Immature natural killer cell (primary cell): ENCODE data around the gene KRT6A. TPM values are rescaled to one million over a fixed set of nuclear protein-coding genes. Genes with fewer than 3 reads are reported as not detected.

Source experiments
- DNase-seq, 3 donors: peaks; one replicate each; pipeline ENCODE4 v3.0.0; 2022; ENCODE audit warnings: mixed read lengths in 1 of 3
- H3K27ac Mint-ChIP-seq, 6 donors: one replicate each; pipeline ENCODE4 v1.8.0; 2020; ENCODE audit warnings: mixed read lengths in 6 of 6, mild to moderate bottlenecking in 5 of 6, inconsistent platforms in 4 of 6, moderate library complexity in 3 of 6
- H3K27me3 Mint-ChIP-seq, 3 donors: one replicate each; pipeline ENCODE4 v1.8.0; 2020 to 2021; ENCODE audit warnings: low read depth in 3 of 3, mild to moderate bottlenecking in 3 of 3, mixed read lengths in 3 of 3, moderate library complexity in 3 of 3, inconsistent platforms in 1 of 3
- H3K36me3 Mint-ChIP-seq, 3 donors: one replicate each; pipeline ENCODE4 v1.8.0; 2020; ENCODE audit warnings: mixed read lengths in 3 of 3, inconsistent platforms in 2 of 3, mild to moderate bottlenecking in 2 of 3
- H3K4me1 Mint-ChIP-seq, 2 donors: one replicate each; pipeline ENCODE4 v1.8.0; 2020; ENCODE audit warnings: inconsistent platforms in 2 of 2, mild to moderate bottlenecking in 2 of 2, mixed read lengths in 2 of 2, moderate library complexity in 1 of 2
- H3K4me3 Mint-ChIP-seq, 5 donors: one replicate each; pipeline ENCODE4 v1.8.0; 2020; ENCODE audit warnings: mild to moderate bottlenecking in 5 of 5, mixed read lengths in 5 of 5, inconsistent platforms in 3 of 5, moderate library complexity in 3 of 5
- H3K9me3 Mint-ChIP-seq, 6 donors: one replicate each; pipeline ENCODE4 v1.8.0; 2020; ENCODE audit warnings: mild to moderate bottlenecking in 6 of 6, mixed read lengths in 6 of 6, inconsistent platforms in 4 of 6, moderate library complexity in 3 of 6
- polyA plus RNA-seq, 3 donors: library from polyadenylated mRNA; unstranded; fragments of 300-500 nt; fragmentation: Illumina TruSeq; gene quantifications; one replicate each; pipeline ENCODE4 v1.2.3, GENCODE V29; 2021

KRT6A gene
- polyA plus RNA-seq: not detected

DNA sequence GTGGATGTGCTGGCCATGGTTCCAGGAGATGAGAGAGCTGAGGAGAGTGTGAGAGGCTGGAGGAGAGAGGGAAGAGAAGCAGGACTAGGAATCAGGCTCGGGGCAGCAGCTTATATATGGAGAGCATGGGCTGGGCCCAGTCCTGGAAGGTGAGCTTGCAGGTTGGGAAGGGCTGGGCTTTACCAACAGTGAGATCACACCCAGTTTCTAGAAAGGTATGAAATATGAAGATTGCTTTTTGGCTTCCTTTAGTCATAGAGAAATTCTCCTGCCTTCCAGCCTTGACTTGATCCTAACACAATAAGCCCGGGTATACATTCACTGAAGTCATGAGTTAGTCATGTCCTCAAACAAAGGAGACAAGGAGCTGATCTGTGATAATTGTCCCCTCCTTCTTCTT is at the start of gene KRT6A:
Gene KRT6A (minus strand): TSS at position 86 of the 400 bp plus-strand sequence. CDS start 69 bp downstream, at position 17.
- DNase-seq: no peak
- peaks cover 0 to 4% (median 3%) of the 10 kb centered on the region in 3 donors for H3K36me3 Mint-ChIP-seq
- no peaks in the 10 kb centered on the region for H3K4me1 Mint-ChIP-seq
- H3K9me3 Mint-ChIP-seq: no peaks in the 10 kb centered on the region
- no peak within 1 kb of the TSS for H3K27ac Mint-ChIP-seq
- H3K4me3 Mint-ChIP-seq: no peak within 1 kb of the TSS
- H3K27me3 Mint-ChIP-seq: peaks cover 7 to 27% (median 8%) of the 10 kb centered on the region in 3 donors

GRCh38 chr12:52542157-52542556 is 49.1 kb upstream of the KRT6A start:
- Mint-ChIP-seq H3K4me1 (peaks cover 10 to 19% of the 10 kb centered on the region in 2 donors), H3K9me3 (no peaks in the 10 kb centered on the region), H3K4me3 (no peak overlapping the region), H3K27ac (peak overlapping the region in 4 of 6 donors; percentile 29 to 89 (median 73)), H3K36me3 (peaks cover 0 to 4% (median 0%) of the 10 kb centered on the region in 3 donors), H3K27me3 (peaks cover 3 to 5% (median 5%) of the 10 kb centered on the region in 3 donors)
- no peak for DNase-seq

- peaks cover 10 to 19% of the 10 kb centered on the region in 2 donors for H3K4me1 Mint-ChIP-seq
- peaks cover 0 to 4% (median 0%) of the 10 kb centered on the region in 3 donors for H3K36me3 Mint-ChIP-seq
- no peak for DNase-seq
- H3K27ac Mint-ChIP-seq: peak overlapping the region in 3 of 6 donors; percentile 19 to 89 (median 83)
- peaks cover 3 to 4% (median 3%) of the 10 kb centered on the region in 3 donors for H3K27me3 Mint-ChIP-seq
- no peaks in the 10 kb centered on the region for H3K9me3 Mint-ChIP-seq
- H3K4me3 Mint-ChIP-seq: no peak overlapping the region
Measured at GRCh38 chr12:52541709-52542108, 48.7 kb upstream of the KRT6A start.

DNA sequence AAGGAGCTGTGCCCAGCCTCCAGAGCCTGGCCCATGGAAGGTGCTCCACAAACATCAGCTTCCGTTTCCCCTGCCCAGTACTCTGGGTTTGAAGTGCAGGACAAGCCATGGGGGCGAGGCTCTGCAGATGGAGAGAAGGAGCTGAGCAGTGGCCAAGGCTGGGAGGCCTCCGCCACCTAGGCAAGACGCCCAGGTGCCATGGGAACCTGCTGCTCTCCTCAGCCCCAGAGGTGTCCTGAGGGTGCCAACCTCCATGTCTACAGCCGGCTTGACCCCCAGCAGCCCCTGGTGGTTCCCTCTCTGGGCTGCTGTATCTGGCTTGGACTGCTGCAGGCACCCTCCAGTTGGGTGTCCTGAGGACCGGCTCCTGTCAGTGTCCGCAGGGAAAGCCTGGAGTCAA is 47.5 kb upstream of the KRT6A start:
- Mint-ChIP-seq H3K27ac (no peak overlapping the region), H3K4me1 (peaks cover 10 to 19% of the 10 kb centered on the region in 2 donors), H3K36me3 (peaks cover 0 to 4% (median 0%) of the 10 kb centered on the region in 3 donors), H3K9me3 (no peaks in the 10 kb centered on the region), H3K4me3 (no peak overlapping the region), H3K27me3 (peaks cover 2 to 4% (median 3%) of the 10 kb centered on the region in 3 donors)
- DNase-seq: no peak

DNA sequence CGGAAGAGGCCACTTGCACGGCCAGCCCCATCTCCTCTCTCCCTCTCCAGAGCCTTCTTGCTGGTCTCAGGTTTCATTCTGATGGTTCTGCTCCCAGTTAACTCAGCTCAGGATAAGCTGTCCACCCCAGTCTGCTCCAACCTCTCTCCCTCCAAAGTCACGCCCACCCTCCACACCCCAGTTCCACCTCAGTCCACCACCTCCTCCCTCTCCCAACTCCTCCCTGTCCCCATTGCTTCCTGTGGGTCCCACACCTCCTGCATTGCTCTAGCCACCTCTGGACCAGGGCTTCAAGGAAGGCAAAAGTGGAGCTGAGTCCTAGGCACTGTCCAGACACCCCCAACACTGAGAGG is 46.7 kb upstream of the KRT6A start:
- Mint-ChIP-seq H3K4me3 (no peak overlapping the region), H3K36me3 (peaks cover 0 to 4% (median 0%) of the 10 kb centered on the region in 3 donors), H3K27me3 (peaks cover 2 to 3% (median 3%) of the 10 kb centered on the region in 3 donors), H3K9me3 (no peaks in the 10 kb centered on the region), H3K4me1 (peaks cover 10 to 19% of the 10 kb centered on the region in 2 donors), H3K27ac (no peak overlapping the region)
- DNase-seq: no peak

GRCh38 chr12:52539083-52539820 is 46.2 kb upstream of the KRT6A start:
- peak overlapping the region in 1 of 6 donors; percentile 30 for H3K27ac Mint-ChIP-seq
- peaks cover 10 to 19% of the 10 kb centered on the region in 2 donors for H3K4me1 Mint-ChIP-seq
- H3K36me3 Mint-ChIP-seq: peaks cover 0 to 4% (median 0%) of the 10 kb centered on the region in 3 donors
- no peak overlapping the region for H3K4me3 Mint-ChIP-seq
- H3K9me3 Mint-ChIP-seq: no peaks in the 10 kb centered on the region
- DNase-seq: no peak
- peaks cover 2 to 5% (median 3%) of the 10 kb centered on the region in 3 donors for H3K27me3 Mint-ChIP-seq

- DNase-seq: no peak
- peaks cover 0 to 6% (median 5%) of the 10 kb centered on the region in 3 donors for H3K27me3 Mint-ChIP-seq
- peaks cover 0 to 2% of the 10 kb centered on the region in 2 donors for H3K4me1 Mint-ChIP-seq
- no peaks in the 10 kb centered on the region for H3K9me3 Mint-ChIP-seq
- no peak overlapping the region for H3K4me3 Mint-ChIP-seq
- no peaks in the 10 kb centered on the region for H3K36me3 Mint-ChIP-seq
- H3K27ac Mint-ChIP-seq: no peak overlapping the region
Measured at GRCh38 chr12:52537101-52537500, 44.0 kb upstream of the KRT6A start.

GRCh38 chr12:52535574-52535973 is 42.5 kb upstream of the KRT6A start:
- H3K27me3 Mint-ChIP-seq: peaks cover 0 to 5% (median 5%) of the 10 kb centered on the region in 3 donors
- no peaks in the 10 kb centered on the region for H3K36me3 Mint-ChIP-seq
- H3K27ac Mint-ChIP-seq: no peak overlapping the region
- H3K4me3 Mint-ChIP-seq: no peak overlapping the region
- no peak for DNase-seq
- no peaks in the 10 kb centered on the region for H3K9me3 Mint-ChIP-seq
- H3K4me1 Mint-ChIP-seq: no peaks in the 10 kb centered on the region

GRCh38 chr12:52534482-52534881 is 41.4 kb upstream of the KRT6A start:
- H3K4me1 Mint-ChIP-seq: no peaks in the 10 kb centered on the region
- H3K4me3 Mint-ChIP-seq: no peak overlapping the region
- peaks cover 0 to 4% (median 0%) of the 10 kb centered on the region in 3 donors for H3K36me3 Mint-ChIP-seq
- no peak overlapping the region for H3K27ac Mint-ChIP-seq
- no peak for DNase-seq
- no peaks in the 10 kb centered on the region for H3K9me3 Mint-ChIP-seq
- H3K27me3 Mint-ChIP-seq: peaks cover 3 to 8% (median 5%) of the 10 kb centered on the region in 3 donors

- no peaks in the 10 kb centered on the region for H3K9me3 Mint-ChIP-seq
- H3K4me3 Mint-ChIP-seq: no peak overlapping the region
- H3K27me3 Mint-ChIP-seq: peaks cover 3 to 10% (median 5%) of the 10 kb centered on the region in 3 donors
- H3K36me3 Mint-ChIP-seq: peaks cover 0 to 4% (median 0%) of the 10 kb centered on the region in 3 donors
- no peak overlapping the region for H3K27ac Mint-ChIP-seq
- no peak for DNase-seq
- no peaks in the 10 kb centered on the region for H3K4me1 Mint-ChIP-seq
Measured at GRCh38 chr12:52533686-52534470, 40.8 kb upstream of the KRT6A start.

- H3K9me3 Mint-ChIP-seq: no peaks in the 10 kb centered on the region
- DNase-seq: no peak
- peaks cover 5 to 8% of the 10 kb centered on the region in 2 donors for H3K4me1 Mint-ChIP-seq
- no peak overlapping the region for H3K4me3 Mint-ChIP-seq
- peaks cover 0 to 4% (median 0%) of the 10 kb centered on the region in 3 donors for H3K36me3 Mint-ChIP-seq
- H3K27ac Mint-ChIP-seq: peak overlapping the region in 1 of 6 donors; percentile 58
- H3K27me3 Mint-ChIP-seq: peaks cover 3 to 10% (median 5%) of the 10 kb centered on the region in 3 donors
Measured at GRCh38 chr12:52532636-52533035, 39.6 kb upstream of the KRT6A start.

DNA sequence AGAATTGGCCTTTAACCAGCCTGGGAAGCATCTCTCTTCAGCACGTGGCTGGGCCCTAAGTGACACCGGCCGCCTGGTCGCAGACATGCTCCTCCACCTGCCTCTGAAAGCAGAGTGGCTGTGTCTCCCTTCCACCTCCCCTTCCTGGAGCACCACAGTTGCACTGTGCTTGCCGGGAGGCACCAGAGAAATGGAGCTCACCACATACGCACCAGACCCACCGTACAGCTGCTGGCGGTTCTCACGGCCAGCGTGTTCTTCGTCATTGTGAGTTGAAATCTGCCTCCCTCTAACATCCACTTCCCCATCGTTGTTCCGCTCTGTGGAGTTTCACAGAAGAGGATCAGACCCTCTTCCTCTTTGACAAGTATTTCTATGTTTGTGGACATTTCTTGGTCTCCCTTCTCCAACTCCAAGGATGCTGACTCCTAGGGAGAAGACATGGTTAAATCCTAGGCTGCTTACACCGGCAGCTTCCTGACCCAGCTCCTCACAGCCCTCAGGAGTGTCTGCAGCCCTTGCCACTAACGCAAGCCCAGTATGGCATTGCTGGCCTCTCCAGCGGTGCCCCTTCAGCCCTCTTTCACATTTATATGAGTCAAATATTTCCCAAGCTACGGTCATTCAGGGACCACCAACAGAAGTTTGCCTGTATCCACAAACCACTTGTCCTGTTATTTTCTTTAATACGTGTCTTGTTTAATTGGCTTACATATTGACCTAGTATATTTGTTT is 38.7 kb upstream of the KRT6A start:
- Mint-ChIP-seq H3K4me3 (no peak overlapping the region), H3K27ac (peak overlapping the region in 2 of 6 donors; percentile 56 to 58)

GRCh38 chr12:52530905-52531304 is 37.8 kb upstream of the KRT6A start:
- H3K4me1 Mint-ChIP-seq: peaks cover 21 to 23% of the 10 kb centered on the region in 2 donors
- H3K27ac Mint-ChIP-seq: no peak overlapping the region
- H3K36me3 Mint-ChIP-seq: peaks cover 0 to 4% (median 0%) of the 10 kb centered on the region in 3 donors
- peaks cover 6 to 12% (median 6%) of the 10 kb centered on the region in 3 donors for H3K27me3 Mint-ChIP-seq
- H3K4me3 Mint-ChIP-seq: no peak overlapping the region
- H3K9me3 Mint-ChIP-seq: no peaks in the 10 kb centered on the region
- DNase-seq: no peak

More for the DNA sequence above, 38.7 kb upstream of the KRT6A start:
- Mint-ChIP-seq H3K4me1 (peaks cover 12 to 17% of the 10 kb centered on the region in 2 donors), H3K36me3 (peaks cover 0 to 4% (median 0%) of the 10 kb centered on the region in 3 donors), H3K27me3 (peaks cover 3 to 12% (median 6%) of the 10 kb centered on the region in 3 donors), H3K9me3 (no peaks in the 10 kb centered on the region)
- DNase-seq: no peak
